Measurements from ENCODE around the gene DIAPH2.
"Not testable (repeated sequence)": the region's sequence is repeated elsewhere in the genome, so short reads cannot be mapped to it uniquely, and the experiment has no call there.

The DIAPH2 gene

GRCh38 chrX:96719161-96719875, 34.7 kb downstream of the DIAPH2 start:
- DNase-seq = no peak

GRCh38 chrX:96721354-96721753, 36.7 kb downstream of the DIAPH2 start:
- no peak for DNase-seq

GRCh38 chrX:96722781-96723180, 38.1 kb downstream of the DIAPH2 start:
- DNase-seq = no peak

- no peak for DNase-seq
Observed at GRCh38 chrX:96729053-96729452, 44.4 kb downstream of the DIAPH2 start.

GRCh38 chrX:96729868-96730643, 45.4 kb downstream of the DIAPH2 start:
- no peak for DNase-seq

- not testable (repeated sequence) for DNase-seq
Observed at GRCh38 chrX:96731000-96731399, 46.4 kb downstream of the DIAPH2 start.

GRCh38 chrX:96743367-96744073, 58.9 kb downstream of the DIAPH2 start:
- no peak for DNase-seq

- no peak for DNase-seq
Observed at GRCh38 chrX:96752781-96753180, 68.1 kb downstream of the DIAPH2 start.

GRCh38 chrX:96753230-96753629, 68.6 kb downstream of the DIAPH2 start:
- DNase-seq = no peak

- DNase-seq = no peak
Observed at GRCh38 chrX:96756491-96756890, 71.8 kb downstream of the DIAPH2 start.

GRCh38 chrX:96761566-96761965, 76.9 kb downstream of the DIAPH2 start:
- no peak for DNase-seq

GRCh38 chrX:96763608-96764007, 79.0 kb downstream of the DIAPH2 start:
- DNase-seq = no peak

GRCh38 chrX:96764864-96765263, 80.2 kb downstream of the DIAPH2 start:
- no peak for DNase-seq

GRCh38 chrX:96770315-96770714, 85.7 kb downstream of the DIAPH2 start:
- DNase-seq = peak in 1 of 6 experiments; percentile 3

- no peak for DNase-seq
Observed at GRCh38 chrX:96771486-96771885, 86.8 kb downstream of the DIAPH2 start.

GRCh38 chrX:96774116-96774515, 89.5 kb downstream of the DIAPH2 start:
- DNase-seq = no peak

- no peak for DNase-seq
Observed at GRCh38 chrX:96776966-96777365, 92.3 kb downstream of the DIAPH2 start.

GRCh38 chrX:96791559-96791958, 106.9 kb downstream of the DIAPH2 start:
- no peak for DNase-seq

- DNase-seq = no peak
Observed at GRCh38 chrX:96792047-96792446, 107.4 kb downstream of the DIAPH2 start.

- no peak for DNase-seq
Observed at GRCh38 chrX:96798982-96799381, 114.3 kb downstream of the DIAPH2 start.

GRCh38 chrX:96807318-96807717, 122.7 kb downstream of the DIAPH2 start:
- DNase-seq = no peak

- DNase-seq = no peak
Observed at GRCh38 chrX:96820935-96821334, 136.3 kb downstream of the DIAPH2 start.

GRCh38 chrX:96824166-96824565, 139.5 kb downstream of the DIAPH2 start:
- DNase-seq = no peak

- no peak for DNase-seq
Observed at GRCh38 chrX:96833333-96833732, 148.7 kb downstream of the DIAPH2 start.
